Tibial nerve (tissue), 4 donors: ENCODE data around the gene KLC1. TPM values are rescaled to one million over a fixed set of nuclear protein-coding genes. Genes with fewer than 3 reads are reported as not detected.
A peak's percentile ranks its signal among the peaks of the same experiment; 100 is the strongest.

Experiments
- DNase-seq, 2 donors: peaks; one replicate each; pipeline ENCODE4 v3.0.0-alpha.2; 2019; ENCODE audit warnings: low spot score in 2 of 2
- H3K27ac ChIP-seq, 4 donors: fragments of 200-600 bp; sonication (generic) in 3 of 4; one replicate each; pipeline ENCODE4 v1.5.1; 2017 to 2019; ENCODE audit warnings: mild to moderate bottlenecking in 1 of 4
- H3K27me3 ChIP-seq, 2 donors: fragments of 200-600 bp; sonication (generic) in 1 of 2; one replicate each; pipeline versions ENCODE4 v1.5.1 to v1.6.0; 2017 to 2019
- H3K36me3 ChIP-seq, 3 donors: fragments of 200-600 bp; sonication (generic); one replicate each; pipeline ENCODE4 v1.5.1; 2018 to 2019
- H3K4me1 ChIP-seq, 4 donors: fragments of 200-600 bp; sonication (generic) in 3 of 4; one replicate each; pipeline ENCODE4 v1.5.1; 2017 to 2019
- H3K4me3 ChIP-seq, 4 donors: fragments of 200-600 bp; sonication (generic) in 3 of 4; one replicate each; pipeline ENCODE4 v1.5.1; 2017 to 2019; ENCODE audit warnings: mild to moderate bottlenecking in 1 of 4, moderate library complexity in 1 of 4
- H3K9me3 ChIP-seq, 4 donors: fragments of 200-600 bp; sonication (generic) in 3 of 4; one replicate each; pipeline ENCODE4 v1.5.1; 2017 to 2019
- CTCF ChIP-seq, 5 experiments: fragments of 200-600 bp in 3 of 5; fragments of 450-650 bp in 2 of 5; sonication (generic) in 3 of 5; IDR thresholded peaks; one replicate each; pipeline ENCODE4 v1.5.1; 2016 to 2019; ENCODE audit warnings: antibody characterized with exemption in 5 of 5, mild to moderate bottlenecking in 3 of 5, moderate library complexity in 2 of 5
- EP300 ChIP-seq, 2 donors: sonication (generic); formaldehyde crosslinking; IDR thresholded peaks; one replicate each; pipeline ENCODE4 v1.6.1; 2017; ENCODE audit warnings: antibody characterized with exemption in 2 of 2, mild to moderate bottlenecking in 1 of 2
- POLR2A ChIP-seq, 2 donors: fragments of 450-650 bp; IDR thresholded peaks; one replicate each; pipeline ENCODE4 v1.6.1; 2017; ENCODE audit warnings: antibody characterized with exemption in 2 of 2, mild to moderate bottlenecking in 2 of 2, moderate library complexity in 2 of 2
- WGBS, 2 donors: methylation state at CpG; one replicate each; pipeline ENCODE4 v1.1.5; 2018; 5-methylcytosine and 5-hydroxymethylcytosine counted together
- total RNA-seq, 4 donors: library from RNA; depleted of rRNA; stranded (reverse); fragments of >200 nt; gene quantifications; one replicate each; pipeline ENCODE4 v1.1.0, GENCODE V29; 2016

The KLC1 gene
- total RNA-seq, 4 donors from 2014 or later: 402 to 561 (median 495) TPM

- peak overlapping the region in 3 of 4 donors; percentile 3 to 81 (median 66) for H3K27ac ChIP-seq
- 21 to 30% methylated on average over 10 of the region's 10 CpGs for WGBS, 2 donors
- H3K4me1 ChIP-seq: peaks cover 0 to 33% (median 17%) of the 10 kb centered on the region in 4 donors
- DNase-seq: peak; percentile 51 to 52
- no peak for TF ChIP-seq POLR2A (IDR thresholded peaks at IDR 0.05)
- TF ChIP-seq EP300 (IDR thresholded peaks at IDR 0.05): no peak
- no peak for TF ChIP-seq CTCF (IDR thresholded peaks at IDR 0.05)
- no peaks in the 10 kb centered on the region for H3K27me3 ChIP-seq
- H3K9me3 ChIP-seq: no peaks in the 10 kb centered on the region
- no peaks in the 10 kb centered on the region for H3K36me3 ChIP-seq
- no peak overlapping the region for H3K4me3 ChIP-seq
Observed at GRCh38 chr14:103624860-103625259, 4.2 kb upstream of the KLC1 start.

- 65 to 68% methylated on average over 11 of the region's 11 CpGs for WGBS, 2 donors
- Histone ChIP-seq H3K9me3 (no peaks in the 10 kb centered on the region), H3K4me1 (peaks cover 0 to 38% (median 21%) of the 10 kb centered on the region in 4 donors), H3K27me3 (no peaks in the 10 kb centered on the region), H3K36me3 (no peaks in the 10 kb centered on the region), H3K27ac (peak overlapping the region in 3 of 4 donors; percentile 3 to 81 (median 66)), H3K4me3 (no peak overlapping the region)
- TF ChIP-seq EP300 (IDR thresholded peaks at IDR 0.05) (no peak), POLR2A (IDR thresholded peaks at IDR 0.05) (no peak), CTCF (IDR thresholded peaks at IDR 0.05) (no peak)
- no peak for DNase-seq
Observed at GRCh38 chr14:103625356-103626095, 3.5 kb upstream of the KLC1 start.

DNA sequence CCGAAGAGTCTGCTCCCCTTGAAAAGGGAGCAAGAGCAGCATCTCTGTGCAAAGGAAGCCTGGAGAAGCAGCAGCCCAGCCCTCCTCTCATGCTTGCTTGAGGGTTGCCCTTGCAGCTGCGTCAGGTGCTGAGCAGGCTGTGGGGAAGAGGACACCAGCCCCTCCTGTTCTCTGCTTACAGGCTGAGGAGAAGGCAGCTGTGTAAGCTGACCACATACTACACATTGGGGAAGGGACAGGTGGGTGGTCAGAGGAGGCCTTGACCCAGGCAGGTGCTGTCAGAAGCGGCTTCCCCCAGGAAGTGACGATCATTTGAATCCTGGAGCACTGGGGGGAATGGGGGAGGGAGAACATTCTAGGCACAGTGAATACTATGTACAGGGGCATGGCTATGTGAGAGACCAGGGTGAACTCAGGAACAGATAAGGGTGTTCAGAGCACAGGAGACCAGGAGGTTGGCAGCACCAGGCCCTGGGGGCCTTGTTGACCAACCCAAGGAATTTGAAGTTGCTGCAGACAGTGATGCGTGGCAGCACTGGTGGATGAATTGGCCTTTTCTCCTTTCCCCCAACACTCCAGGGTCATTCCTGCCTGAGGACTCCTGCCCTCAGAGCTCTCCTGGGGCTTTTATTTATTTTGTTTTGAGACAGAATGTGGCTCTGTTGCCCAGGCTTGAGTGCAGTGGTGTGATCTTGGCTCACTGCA is 2.7 kb upstream of the KLC1 start:
- peaks cover 0 to 45% (median 26%) of the 10 kb centered on the region in 4 donors for H3K4me1 ChIP-seq
- no peaks in the 10 kb centered on the region for H3K27me3 ChIP-seq
- H3K27ac ChIP-seq: peak overlapping the region in 2 of 4 donors; percentile 81 to 99
- H3K9me3 ChIP-seq: no peaks in the 10 kb centered on the region
- no peak overlapping the region for H3K4me3 ChIP-seq
- TF ChIP-seq POLR2A (IDR thresholded peaks at IDR 0.05) (no peak), EP300 (IDR thresholded peaks at IDR 0.05) (no peak), CTCF (IDR thresholded peaks at IDR 0.05) (no peak)
- no peak for DNase-seq
- no peaks in the 10 kb centered on the region for H3K36me3 ChIP-seq
- WGBS, 2 donors: 80 to 85% methylated on average over 4 to 5 of the region's 5 CpGs

DNA sequence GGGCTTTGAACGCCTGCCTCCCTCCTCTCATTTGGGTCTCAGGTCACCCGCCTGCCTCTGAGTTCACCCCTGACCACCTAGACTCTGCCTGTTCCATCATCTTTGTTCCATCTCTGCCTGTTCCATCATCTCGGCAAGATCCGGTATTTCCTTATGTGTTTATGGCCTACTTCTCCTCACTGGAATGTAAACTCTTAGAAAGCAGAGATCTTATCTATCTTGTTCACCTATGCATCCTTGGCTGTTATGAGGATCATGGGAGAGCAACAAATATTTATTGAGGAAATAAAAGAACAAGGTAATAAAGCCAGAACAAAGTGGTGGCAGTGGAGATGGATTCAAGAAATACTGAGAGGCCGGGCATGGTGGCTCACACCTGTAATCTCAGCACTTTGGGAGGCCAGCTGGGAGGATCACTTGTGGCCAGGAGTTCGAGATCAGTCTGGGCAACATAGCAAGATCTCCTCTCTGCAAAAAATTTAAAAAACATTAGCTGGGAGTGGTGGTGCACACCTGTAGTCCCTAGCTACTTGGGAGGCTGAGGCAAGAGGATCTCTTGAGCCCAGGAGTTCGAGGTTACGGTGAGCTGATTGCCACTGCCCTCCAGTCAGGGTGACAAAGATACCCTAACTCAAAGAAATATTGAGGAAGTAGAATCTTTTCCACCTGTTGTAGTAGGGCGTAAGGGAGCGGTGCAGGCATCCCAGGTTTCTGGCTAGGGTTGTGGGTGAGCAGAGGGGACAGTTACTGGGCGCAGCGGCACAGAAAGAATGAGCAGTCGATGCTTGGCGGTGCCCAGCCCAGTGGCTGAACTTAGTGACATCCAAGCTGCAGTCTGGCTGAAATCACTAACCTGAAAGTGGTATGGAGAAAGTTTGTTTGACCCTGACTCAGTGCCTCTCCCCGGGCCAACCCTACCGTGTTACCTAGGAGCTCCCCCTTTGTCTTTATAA is 1.7 kb upstream of the KLC1 start:
- no peaks in the 10 kb centered on the region for H3K9me3 ChIP-seq
- H3K27me3 ChIP-seq: no peaks in the 10 kb centered on the region
- H3K4me3 ChIP-seq: peak overlapping the region in 2 of 4 donors; percentile 83 to 95
- WGBS, 2 donors: 85 to 89% methylated on average over 16 of the region's 16 CpGs
- no peak for TF ChIP-seq CTCF (IDR thresholded peaks at IDR 0.05)
- TF ChIP-seq EP300 (IDR thresholded peaks at IDR 0.05): no peak
- TF ChIP-seq POLR2A (IDR thresholded peaks at IDR 0.05): no peak
- H3K4me1 ChIP-seq: peaks cover 0 to 56% (median 28%) of the 10 kb centered on the region in 4 donors
- peak overlapping the region; percentile 96 to 99 (median 98) for H3K27ac ChIP-seq
- no peak for DNase-seq
- H3K36me3 ChIP-seq: no peaks in the 10 kb centered on the region
